ENCODE data around the gene HLA-DQB2. TPM values are rescaled to one million over a fixed set of nuclear protein-coding genes. Genes with fewer than 3 reads are reported as not detected.
"Not testable (repeated sequence)": the region's sequence is repeated elsewhere in the genome, so short reads cannot be mapped to it uniquely, and the experiment has no call there.

HLA-DQB2 gene
- total and polyA plus RNA-seq, 4 donors = 0.32 TPM; not detected in 3

DNA sequence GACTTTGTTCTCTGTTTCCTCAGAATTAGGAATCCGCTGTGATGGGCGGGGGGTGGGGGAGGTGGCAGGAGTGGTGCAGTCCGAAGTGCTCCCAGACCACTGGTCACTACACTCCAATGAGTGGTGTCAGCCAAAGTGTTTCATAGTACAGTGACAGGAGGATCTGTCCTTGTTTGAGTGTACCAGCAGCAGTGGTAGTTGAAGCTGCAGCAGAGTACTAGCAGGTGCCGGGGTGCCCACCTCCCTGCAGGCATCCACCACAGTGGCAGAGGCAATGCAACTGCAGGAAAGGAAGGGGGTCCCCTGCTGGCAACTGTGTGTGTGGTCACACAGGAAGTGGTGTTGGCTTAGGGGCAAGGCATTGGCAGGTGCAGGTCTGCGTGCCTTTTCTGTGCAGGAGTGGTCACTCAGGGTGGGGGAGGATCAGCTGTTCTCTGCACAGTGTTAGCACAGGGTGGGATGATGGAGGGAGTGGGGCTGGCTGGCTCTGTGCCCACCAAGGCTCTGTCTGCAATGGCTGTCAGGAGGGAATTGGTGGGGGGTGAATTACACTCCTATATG lies 43.8 kb upstream of the HLA-DQB2 start:
- H3K36me3 ChIP-seq (ENCODE audit: control insufficient read depth in 4 of 4, insufficient read depth in 3 of 4, low read depth in 1 of 4, low read length in 3 of 4) = no peaks in the 10 kb centered on the region
- no peaks in the 10 kb centered on the region for H3K9me3 ChIP-seq (ENCODE audit: control insufficient read depth in 4 of 4, low read length in 3 of 4)
- H3K27me3 ChIP-seq (ENCODE audit: control insufficient read depth in 4 of 4, insufficient read depth in 4 of 4, low read length in 3 of 4) = no peaks in the 10 kb centered on the region
- no peaks in the 10 kb centered on the region for H3K4me1 ChIP-seq (ENCODE audit: control insufficient read depth in 4 of 4, insufficient read depth in 4 of 4, low read length in 3 of 4)
- H3K9ac ChIP-seq (ENCODE audit: low read depth in 1 of 2, low read length in 2 of 2) = no peak overlapping the region
- TF ChIP-seq, protein P1, sequence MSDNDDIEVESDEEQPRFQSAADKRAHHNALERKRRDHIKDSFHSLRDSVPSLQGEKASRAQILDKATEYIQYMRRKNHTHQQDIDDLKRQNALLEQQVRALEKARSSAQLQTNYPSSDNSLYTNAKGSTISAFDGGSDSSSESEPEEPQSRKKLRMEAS (IDR thresholded peaks at IDR 0.05) = no peak
- TF ChIP-seq HNF4G (IDR thresholded peaks at IDR 0.05) = no peak
- TF ChIP-seq HNF4A (conservative IDR thresholded peaks at IDR 0.05) = no peak
- no peak for TF ChIP-seq FOXA2 (IDR thresholded peaks at IDR 0.05)
- no peak for TF ChIP-seq EGR1 (IDR thresholded peaks at IDR 0.05; ENCODE audit: low read depth in 2 of 2)
- TF ChIP-seq, protein P2, sequence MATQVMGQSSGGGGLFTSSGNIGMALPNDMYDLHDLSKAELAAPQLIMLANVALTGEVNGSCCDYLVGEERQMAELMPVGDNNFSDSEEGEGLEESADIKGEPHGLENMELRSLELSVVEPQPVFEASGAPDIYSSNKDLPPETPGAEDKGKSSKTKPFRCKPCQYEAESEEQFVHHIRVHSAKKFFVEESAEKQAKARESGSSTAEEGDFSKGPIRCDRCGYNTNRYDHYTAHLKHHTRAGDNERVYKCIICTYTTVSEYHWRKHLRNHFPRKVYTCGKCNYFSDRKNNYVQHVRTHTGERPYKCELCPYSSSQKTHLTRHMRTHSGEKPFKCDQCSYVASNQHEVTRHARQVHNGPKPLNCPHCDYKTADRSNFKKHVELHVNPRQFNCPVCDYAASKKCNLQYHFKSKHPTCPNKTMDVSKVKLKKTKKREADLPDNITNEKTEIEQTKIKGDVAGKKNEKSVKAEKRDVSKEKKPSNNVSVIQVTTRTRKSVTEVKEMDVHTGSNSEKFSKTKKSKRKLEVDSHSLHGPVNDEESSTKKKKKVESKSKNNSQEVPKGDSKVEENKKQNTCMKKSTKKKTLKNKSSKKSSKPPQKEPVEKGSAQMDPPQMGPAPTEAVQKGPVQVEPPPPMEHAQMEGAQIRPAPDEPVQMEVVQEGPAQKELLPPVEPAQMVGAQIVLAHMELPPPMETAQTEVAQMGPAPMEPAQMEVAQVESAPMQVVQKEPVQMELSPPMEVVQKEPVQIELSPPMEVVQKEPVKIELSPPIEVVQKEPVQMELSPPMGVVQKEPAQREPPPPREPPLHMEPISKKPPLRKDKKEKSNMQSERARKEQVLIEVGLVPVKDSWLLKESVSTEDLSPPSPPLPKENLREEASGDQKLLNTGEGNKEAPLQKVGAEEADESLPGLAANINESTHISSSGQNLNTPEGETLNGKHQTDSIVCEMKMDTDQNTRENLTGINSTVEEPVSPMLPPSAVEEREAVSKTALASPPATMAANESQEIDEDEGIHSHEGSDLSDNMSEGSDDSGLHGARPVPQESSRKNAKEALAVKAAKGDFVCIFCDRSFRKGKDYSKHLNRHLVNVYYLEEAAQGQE (IDR thresholded peaks at IDR 0.05) = no peak
- no peak for TF ChIP-seq JUND (IDR thresholded peaks at IDR 0.05)
- TF ChIP-seq, protein P3, sequence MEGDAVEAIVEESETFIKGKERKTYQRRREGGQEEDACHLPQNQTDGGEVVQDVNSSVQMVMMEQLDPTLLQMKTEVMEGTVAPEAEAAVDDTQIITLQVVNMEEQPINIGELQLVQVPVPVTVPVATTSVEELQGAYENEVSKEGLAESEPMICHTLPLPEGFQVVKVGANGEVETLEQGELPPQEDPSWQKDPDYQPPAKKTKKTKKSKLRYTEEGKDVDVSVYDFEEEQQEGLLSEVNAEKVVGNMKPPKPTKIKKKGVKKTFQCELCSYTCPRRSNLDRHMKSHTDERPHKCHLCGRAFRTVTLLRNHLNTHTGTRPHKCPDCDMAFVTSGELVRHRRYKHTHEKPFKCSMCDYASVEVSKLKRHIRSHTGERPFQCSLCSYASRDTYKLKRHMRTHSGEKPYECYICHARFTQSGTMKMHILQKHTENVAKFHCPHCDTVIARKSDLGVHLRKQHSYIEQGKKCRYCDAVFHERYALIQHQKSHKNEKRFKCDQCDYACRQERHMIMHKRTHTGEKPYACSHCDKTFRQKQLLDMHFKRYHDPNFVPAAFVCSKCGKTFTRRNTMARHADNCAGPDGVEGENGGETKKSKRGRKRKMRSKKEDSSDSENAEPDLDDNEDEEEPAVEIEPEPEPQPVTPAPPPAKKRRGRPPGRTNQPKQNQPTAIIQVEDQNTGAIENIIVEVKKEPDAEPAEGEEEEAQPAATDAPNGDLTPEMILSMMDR (IDR thresholded peaks at IDR 0.05; ENCODE audit: low read depth, low read length, missing input control) = no peak
- no peak for TF ChIP-seq RXRA (IDR thresholded peaks at IDR 0.05)
- TF ChIP-seq, protein P4, sequence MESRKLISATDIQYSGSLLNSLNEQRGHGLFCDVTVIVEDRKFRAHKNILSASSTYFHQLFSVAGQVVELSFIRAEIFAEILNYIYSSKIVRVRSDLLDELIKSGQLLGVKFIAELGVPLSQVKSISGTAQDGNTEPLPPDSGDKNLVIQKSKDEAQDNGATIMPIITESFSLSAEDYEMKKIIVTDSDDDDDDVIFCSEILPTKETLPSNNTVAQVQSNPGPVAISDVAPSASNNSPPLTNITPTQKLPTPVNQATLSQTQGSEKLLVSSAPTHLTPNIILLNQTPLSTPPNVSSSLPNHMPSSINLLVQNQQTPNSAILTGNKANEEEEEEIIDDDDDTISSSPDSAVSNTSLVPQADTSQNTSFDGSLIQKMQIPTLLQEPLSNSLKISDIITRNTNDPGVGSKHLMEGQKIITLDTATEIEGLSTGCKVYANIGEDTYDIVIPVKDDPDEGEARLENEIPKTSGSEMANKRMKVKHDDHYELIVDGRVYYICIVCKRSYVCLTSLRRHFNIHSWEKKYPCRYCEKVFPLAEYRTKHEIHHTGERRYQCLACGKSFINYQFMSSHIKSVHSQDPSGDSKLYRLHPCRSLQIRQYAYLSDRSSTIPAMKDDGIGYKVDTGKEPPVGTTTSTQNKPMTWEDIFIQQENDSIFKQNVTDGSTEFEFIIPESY (IDR thresholded peaks at IDR 0.05) = no peak
- no peak for TF ChIP-seq YY1 (IDR thresholded peaks at IDR 0.05)
- no peak for TF ChIP-seq SP1 (IDR thresholded peaks at IDR 0.05)
- no peak for TF ChIP-seq RAD21 (IDR thresholded peaks at IDR 0.05)
- TF ChIP-seq NR2F2 (IDR thresholded peaks at IDR 0.05) = no peak
- no peak for TF ChIP-seq FOXA1 (IDR thresholded peaks at IDR 0.05)
- TF ChIP-seq, protein P5, sequence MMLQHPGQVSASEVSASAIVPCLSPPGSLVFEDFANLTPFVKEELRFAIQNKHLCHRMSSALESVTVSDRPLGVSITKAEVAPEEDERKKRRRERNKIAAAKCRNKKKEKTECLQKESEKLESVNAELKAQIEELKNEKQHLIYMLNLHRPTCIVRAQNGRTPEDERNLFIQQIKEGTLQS (IDR thresholded peaks at IDR 0.05) = no peak
- TF ChIP-seq GABPA (IDR thresholded peaks at IDR 0.05 in 1 of 2, conservative IDR thresholded peaks at IDR 0.05 in 1 of 2) = no peak
- H3K27ac ChIP-seq (ENCODE audit: low read depth in 1 of 2, low read length in 2 of 2) = no peak overlapping the region
- DNase-seq (ENCODE audit: low spot score) = no peak
- 82% methylated on average over 5 of the region's 5 CpGs for WGBS
- no peak overlapping the region for H3K4me3 ChIP-seq (ENCODE audit: low read depth in 1 of 3, low read length in 3 of 3)

DNA sequence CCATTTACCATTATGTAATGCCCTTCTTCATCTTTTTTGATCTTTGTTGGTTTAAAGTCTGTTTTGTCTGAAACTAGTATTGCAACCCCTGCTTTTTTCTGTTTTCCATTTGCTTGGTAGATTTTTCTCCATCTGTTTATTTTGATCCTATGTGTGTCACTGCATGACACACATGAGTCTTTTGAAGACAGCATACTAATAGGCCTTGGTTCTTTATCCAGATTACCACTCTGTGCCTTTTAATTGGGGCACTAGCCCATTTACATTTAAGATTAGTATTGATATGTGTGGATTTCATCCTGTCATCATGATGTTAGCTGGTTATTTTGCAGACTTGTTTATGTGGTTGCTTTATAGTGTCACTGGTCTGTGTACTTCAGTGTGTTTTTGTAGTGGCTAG lies 42.1 kb upstream of the HLA-DQB2 start:
- H3K4me3 ChIP-seq (ENCODE audit: low read depth in 1 of 3, low read length in 3 of 3); H3K27me3 ChIP-seq (ENCODE audit: control insufficient read depth in 4 of 4, insufficient read depth in 4 of 4, low read length in 3 of 4); DNase-seq (ENCODE audit: low spot score): not testable (repeated sequence)

More for the DNA sequence above, 42.1 kb upstream of the HLA-DQB2 start:
- H3K36me3 ChIP-seq (ENCODE audit: control insufficient read depth in 4 of 4, insufficient read depth in 3 of 4, low read depth in 1 of 4, low read length in 3 of 4); H3K4me1 ChIP-seq (ENCODE audit: control insufficient read depth in 4 of 4, insufficient read depth in 4 of 4, low read length in 3 of 4); H3K27ac ChIP-seq (ENCODE audit: low read depth in 1 of 2, low read length in 2 of 2); H3K9me3 ChIP-seq (ENCODE audit: control insufficient read depth in 4 of 4, low read length in 3 of 4); H3K9ac ChIP-seq (ENCODE audit: low read depth in 1 of 2, low read length in 2 of 2): not testable (repeated sequence)

Measured in liver (tissue), 9 donors.